GM21381 (cell line): ENCODE measurements around the gene SMIM43.

Experiments used
- ATAC-seq: cut with Tn5 transposase; IDR thresholded peaks from one replicate; pipeline ENCODE4 v1.9.1; 2021; ENCODE audit warnings: mild to moderate bottlenecking, moderate library complexity; ENCODE audit not compliant: unreplicated experiment

The SMIM43 gene

DNA sequence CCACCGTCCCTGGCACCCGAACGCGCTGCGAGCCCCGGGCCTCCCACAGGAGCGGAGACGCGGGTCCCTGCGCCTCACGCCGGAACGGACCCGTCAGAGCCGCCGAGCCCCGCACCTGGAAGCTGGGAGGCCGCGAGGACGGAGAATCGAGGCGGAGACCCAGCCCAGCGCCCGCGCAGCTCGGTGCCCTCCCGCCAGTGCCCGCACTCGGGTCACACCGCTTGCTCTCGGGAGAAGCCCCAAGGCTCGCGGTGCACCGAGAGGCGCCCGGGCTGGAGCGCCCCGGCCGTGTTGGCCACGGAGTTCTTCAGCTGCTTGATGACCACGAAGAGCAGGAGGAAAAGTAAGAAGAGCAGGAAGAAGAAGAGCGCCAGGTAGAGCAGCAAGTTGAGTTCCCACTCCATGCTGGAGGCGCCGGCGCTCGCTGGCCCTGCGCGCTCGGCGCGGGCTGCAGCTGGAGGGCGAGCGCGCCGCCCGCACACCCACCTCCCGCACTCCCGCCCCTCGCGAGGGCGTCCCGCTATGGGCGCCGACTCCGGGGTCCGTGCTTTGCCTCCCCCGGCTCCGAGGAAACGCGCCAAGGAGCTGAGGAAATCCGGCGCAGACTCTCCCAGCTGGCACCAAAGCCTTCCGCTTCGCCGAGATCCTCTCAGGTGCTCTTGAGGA, at the start of gene SMIM43:
SMIM43 (minus strand) TSS at position 463 of the 666 bp plus-strand sequence; CDS start at position 404, 59 bp downstream.
- no peak for ATAC-seq

DNA sequence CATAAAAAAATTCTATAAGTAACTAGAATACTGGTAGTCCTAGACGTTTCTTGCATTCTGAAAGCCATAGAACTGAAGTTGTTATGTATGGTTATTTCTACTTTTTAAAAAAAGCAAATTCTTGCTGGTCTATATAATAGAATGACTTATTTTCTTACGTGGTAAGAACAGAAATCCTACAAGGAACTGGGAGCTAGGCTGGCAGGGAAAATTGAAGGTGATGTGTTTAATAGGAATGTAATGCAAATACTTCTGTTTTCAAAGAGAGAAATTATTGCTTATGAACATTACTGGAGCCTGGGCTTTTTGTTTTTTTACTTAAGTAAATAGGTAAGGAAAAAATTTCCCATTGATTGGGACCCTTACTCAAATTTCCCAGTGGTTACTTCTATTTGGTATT, 49.8 kb upstream of the SMIM43 start:
- ATAC-seq = no peak

DNA sequence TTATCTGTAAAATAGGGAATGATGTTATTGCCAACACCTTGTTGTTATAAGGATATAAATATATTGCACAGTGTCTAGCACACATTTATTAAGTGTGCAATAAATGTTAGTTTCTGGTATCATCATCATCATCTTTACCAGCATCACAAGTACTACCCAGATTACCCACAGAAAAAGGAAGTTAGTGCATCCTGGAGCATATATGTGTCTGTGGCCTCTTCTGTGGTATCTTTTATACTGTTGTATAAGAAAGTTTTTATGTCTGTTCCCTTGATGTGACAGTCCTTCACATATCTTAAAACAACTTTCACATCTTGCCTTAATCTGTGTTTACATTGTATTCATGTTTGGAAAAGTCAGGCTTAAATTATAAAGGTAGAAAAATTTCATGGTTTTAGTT, 46.2 kb upstream of the SMIM43 start:
- ATAC-seq = no peak

DNA sequence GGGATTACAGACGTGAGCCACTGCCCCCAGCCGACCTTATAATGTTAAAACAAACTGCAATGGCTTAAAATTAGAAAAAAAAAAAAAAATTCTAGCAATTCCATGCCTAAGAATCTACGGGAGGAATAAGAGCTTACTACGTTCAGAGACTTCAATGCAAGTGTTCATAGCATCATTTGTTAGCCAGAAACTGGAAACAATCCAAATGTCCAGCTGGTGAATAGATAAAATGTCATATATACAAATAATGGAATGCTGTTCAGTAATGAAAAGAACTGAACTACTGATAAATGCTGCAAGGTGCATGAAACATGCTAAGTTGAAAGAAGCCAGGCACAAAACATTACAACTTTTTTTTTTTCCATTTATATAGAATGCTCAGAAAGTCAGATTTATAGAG, 41.4 kb upstream of the SMIM43 start:
- ATAC-seq = no peak

DNA sequence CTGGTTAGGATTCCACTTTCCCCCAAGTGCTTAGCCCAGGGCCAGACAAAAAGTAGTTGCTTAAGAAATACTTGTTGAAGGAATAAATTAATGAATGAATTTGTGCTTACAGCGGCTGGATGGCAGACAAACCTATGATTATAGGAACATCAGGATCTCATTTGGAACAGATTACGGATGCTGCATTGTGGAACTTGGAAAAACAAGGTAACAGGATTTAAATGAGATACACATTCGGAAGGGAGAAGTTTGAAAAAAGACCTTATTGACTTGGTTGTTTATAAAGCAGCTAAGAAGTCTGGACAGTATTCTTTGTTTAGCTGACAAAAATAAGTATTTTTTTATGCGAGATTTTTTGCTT, 36.7 kb upstream of the SMIM43 start:
- ATAC-seq = no peak

DNA sequence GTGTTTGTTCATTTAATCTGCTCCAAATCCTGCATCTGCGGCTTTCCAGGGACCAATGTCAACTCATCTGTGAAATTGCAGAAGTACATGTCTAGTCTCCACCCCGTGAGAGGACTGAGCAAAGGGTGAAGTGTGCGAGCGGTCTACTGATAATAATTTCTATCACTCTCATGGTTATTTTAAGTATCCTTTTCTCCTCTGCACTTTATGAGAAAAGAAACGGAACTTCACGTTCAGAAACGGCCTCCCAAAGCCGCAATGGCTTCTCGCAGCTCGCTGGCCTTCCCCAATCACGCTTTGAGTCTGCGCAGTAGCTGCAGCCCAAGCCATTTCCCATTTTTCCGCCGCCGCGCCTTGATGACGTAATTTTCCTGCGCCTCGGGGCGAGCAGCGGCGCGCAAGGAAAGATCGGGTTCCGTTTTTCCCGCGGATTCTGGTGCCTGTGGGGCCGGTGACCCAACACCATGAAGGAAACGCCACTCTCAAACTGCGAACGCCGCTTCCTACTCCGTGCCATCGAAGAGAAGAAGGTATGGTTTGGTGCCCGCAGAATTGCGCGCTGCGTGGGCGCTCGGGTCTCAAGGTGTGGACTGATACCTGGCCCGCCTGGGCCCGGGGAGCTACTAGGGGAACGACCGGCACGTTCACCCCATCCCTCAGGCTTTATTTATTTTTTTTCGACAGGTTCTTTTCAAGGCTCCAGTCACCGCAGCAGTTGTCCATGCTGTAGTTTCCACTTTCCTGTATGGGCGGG, 36.2 kb upstream of the SMIM43 start, which contains the start of gene EXOSC9:
EXOSC9 (plus strand) TSS at position 363 of the 754 bp plus-strand sequence; CDS start at position 465, 102 bp downstream.
- ATAC-seq = peak; percentile 86

DNA sequence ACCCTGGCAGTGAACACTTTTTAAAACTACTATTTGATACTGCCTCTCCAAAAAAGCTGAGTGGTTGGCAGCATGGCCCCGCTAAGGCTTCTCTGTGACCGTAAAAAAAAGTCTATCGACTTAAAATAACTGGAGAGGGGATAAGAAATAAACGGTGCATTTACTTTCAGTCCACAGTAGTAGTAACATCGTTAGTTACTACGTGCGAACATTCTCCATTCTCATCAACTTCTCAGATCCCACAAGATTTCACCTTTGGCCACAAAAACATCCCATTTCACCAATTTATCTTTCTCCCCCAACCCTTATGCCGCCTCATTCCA, 35.6 kb upstream of the SMIM43 start:
- peak; percentile 33 for ATAC-seq

DNA sequence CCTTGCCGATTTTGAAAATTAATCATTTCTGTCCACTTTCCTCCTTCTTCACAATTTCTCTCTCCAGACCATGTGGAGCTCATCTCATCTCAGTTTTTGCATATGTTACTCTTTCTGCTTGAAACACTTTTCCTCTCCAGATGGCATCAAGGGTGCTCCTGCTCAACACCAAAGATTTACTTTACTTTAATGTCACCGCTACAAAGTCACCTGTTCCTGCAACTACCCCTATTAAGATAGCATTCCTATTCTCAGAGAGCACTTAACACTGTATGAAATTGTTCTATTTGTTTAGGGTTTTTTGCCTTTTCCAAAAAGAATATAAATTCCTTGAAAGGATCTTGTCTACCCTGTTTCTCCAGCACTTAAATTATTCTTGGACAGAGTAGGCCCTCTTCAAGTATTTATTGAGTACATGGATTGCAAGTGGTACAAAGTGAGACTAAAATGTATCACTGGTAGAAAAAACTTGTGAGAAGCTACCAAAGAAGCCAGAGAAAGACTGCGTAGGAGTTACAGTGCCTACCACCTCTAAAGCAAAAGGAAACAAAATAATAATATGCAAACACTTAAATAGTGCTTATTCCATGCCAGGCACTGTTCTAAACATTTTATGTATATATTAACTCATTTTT, 35.0 kb upstream of the SMIM43 start:
- no peak for ATAC-seq

DNA sequence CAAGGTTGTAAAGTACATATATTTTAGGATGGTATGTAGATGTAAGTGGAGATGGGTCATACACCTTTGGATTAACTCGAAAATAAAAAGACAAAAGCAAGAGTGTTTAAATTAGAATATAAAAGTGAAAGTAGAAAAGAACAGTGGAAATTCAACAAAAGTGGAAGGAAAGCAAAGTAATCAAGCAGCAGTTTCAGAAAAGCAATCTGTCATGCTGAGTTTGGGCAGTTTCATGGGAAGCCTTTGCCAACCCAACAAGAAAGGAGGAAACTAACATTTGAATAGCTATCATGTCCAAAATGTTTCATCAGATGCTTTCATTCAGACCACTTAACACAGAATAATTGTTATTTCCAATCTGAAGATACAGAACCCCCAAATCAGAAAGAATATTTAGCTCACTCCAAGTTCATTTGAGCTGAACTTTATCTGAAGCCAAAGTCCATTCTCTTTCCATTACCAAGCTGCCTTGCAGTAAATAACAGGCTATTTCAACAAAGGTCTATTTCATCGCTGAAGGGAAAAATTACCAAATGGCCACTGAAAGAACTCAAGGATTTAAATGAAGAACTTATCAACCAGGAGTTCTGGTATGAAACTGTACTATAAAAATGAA, 34.4 kb upstream of the SMIM43 start:
- no peak for ATAC-seq

DNA sequence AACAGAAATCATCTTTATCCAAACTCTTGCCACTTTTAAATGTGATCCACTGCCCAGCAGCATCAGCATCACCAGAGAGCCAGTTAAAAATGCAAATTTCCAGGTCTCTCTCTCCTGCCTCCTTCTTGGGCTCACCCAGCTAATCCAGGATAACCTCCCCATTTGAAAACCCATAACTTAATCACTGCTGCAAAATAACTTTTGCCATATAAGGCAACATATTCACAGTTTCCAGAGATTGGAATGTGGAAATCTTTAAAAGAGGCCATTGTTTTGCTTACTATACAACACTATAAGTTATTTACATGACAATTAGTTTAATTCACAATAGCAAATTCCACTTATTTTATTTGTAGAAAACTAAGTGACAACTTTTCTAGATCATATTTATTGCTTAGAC, 31.3 kb upstream of the SMIM43 start:
- ATAC-seq = no peak

DNA sequence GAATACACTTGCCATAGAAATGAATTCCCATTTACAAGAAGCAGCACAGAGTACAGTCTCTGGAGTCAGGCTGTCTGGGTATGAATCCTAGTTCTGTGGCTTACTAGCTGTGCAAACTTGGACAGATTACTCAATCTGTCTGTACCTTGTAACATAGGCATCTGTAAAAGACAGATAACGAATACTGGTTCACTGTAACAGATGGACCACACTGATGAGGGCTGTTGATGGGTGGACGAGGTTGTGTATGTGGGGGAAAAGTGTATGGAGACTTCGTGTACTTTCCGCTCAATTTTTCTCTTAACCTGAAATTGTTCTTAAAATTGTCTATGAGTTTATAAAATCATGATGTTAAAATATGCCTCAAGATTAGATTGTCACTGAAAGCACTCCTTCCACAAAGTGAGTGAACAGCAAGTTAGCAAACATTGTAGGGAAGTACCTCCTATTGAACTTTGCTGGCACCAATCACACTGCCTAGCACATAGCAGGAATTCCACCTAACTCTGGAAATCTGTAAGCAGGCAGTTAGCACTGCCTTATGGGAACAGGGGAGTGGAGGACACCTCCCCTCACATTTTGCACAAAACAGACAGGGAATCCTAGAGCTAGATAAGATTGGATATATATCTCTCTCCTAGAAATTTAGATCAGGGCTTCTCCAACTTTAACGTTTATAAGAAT, 29.7 kb upstream of the SMIM43 start:
- no peak for ATAC-seq

DNA sequence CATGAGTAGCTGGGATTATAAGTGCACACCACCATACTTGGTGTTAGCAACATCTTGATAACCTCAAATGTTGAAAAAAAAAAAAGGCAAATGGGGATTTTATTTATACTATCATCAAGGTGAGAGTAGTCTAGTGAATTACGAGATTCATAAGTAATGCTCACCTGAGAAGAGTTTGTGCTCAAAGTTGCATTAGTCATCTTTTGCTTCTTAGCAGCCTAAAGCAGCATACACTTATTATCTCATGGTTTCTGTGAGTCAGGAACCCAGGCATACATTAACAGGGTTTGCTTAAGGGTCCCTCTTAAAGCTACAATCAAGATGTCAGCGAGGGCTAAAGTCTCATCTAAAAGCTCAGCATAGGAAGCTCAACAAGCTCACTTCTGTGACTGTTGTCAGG, 28.0 kb upstream of the SMIM43 start:
- no peak for ATAC-seq

DNA sequence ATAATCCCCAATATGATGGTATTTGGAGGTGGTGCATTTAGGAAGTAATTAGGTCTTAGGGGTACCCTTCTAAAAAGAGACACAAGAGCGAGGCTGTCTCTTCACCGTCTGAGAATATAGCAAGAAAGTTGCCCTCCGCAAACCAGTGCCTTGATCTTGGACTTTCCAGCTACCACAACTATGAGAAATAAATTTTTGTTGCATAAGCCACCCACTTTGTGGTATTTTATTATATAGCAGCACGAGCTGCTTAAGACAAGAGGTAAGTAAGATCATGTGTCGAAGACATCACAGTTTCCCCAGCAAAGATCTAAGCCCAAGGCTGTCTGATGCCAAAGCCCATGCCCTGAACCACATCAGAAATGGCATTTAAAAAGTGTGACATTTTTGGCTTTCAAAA, 26.5 kb upstream of the SMIM43 start:
- no peak for ATAC-seq

DNA sequence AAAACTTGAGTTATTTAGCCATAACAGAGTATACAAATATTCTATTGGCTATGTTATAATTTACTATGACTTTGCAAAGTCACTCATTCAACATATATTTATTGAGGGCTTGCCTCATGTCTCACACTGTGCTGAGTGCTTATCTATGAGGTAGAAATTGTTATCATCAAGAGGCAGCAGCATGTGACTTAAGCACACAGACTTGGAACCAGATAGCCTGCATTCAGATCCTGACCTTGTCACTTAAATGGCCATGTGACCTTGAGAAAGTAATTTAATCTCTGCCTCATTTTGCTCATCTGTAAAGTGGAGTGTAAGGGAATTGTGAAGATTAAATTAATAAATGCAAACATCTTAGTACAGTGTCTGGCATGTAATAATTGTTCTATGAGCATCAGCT, 26.0 kb upstream of the SMIM43 start:
- ATAC-seq = no peak

DNA sequence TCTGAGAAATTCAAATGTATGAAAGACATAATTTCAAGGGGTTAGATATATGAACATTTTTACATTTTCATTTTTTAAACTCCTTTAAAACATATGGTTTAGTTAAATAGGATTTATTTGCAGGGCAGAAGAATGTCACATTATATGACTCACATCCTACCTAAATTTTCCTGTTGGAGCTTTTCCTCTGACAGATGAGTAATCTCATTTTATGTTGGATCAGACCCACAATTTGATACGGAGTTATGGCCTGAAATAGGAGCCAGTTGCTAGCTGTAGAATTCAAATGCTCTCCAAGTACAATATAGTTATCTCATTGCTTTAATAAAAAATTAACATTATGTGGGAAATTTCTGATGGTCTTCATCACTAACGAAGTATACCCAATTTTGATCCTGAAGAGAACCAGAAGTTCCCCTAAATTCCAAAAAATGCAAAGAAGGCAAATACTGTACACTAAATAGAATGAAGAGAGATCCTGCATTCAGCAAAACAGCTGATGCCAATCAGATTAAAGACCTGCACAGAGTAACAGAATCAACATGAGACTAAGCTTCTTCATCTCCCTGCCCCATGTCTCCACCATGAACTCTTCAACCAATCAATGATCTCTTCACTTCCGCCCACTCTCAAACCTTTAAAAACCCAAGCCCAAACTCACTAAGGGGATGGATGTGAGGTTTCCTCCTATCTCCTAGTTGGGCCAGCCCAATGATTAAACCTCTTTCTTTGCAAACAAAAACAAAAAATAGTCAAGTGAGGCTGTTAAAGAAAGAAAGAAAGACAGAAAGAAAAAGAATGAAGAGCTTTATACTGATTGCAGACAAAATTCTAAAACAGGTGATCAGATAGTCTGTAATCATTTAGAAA, 25.2 kb upstream of the SMIM43 start:
- no peak for ATAC-seq

DNA sequence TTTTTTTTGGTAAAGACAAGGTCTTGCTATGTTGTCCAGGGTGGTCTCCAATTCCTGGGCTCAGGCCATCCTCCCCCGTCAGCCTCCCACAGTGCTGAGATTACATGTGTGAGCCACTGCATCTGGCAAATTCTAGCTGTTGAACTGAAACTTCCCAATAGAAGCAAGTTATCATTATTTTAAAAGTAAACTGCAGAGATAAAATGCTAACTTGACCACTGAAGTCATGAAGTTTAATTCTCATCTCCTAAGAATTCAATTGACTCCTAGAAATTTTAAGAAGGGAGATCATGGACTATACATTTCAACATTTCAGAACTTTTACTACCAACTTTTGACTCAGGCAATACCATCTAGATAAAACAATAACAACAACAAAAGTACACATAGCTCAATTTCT, 24.5 kb upstream of the SMIM43 start:
- no peak for ATAC-seq

DNA sequence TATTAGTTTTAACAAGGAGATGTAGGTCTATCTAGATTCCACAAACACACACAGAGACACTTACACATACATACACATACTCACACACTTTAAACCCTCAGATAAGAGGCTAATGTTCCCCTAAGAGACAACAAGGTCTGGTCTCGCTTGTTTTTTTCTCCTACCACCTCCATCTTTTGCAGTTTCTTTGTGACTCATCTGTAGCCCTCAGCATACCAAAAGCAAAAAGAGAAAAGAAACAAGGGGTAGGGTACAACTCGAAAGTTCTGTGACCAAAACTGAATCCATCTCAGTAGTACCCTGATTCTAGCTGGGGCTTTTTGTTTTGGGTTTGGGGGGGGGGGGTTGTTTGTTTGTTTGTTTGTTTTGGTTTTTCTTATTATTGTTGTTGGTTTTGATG, 23.9 kb upstream of the SMIM43 start:
- peak; percentile 92 for ATAC-seq

DNA sequence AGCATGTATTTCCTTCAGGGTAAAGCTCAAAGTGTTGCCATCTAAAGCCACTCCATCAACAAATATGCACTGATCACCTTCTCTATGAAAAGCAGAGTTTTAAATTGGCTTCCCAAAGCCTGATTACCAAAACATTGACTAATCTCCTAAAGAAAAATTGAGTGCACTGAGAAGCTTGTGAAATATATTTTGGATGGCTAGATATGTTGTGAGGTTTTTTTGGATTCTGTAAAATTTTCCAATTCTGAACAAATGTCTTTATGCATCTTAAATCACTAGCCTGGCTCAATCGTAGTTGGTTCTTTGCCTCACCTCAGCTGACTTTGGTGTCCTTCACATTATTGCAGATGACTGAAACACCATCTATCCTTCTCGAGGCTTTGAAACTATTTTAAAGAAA, 21.3 kb upstream of the SMIM43 start:
- no peak for ATAC-seq

DNA sequence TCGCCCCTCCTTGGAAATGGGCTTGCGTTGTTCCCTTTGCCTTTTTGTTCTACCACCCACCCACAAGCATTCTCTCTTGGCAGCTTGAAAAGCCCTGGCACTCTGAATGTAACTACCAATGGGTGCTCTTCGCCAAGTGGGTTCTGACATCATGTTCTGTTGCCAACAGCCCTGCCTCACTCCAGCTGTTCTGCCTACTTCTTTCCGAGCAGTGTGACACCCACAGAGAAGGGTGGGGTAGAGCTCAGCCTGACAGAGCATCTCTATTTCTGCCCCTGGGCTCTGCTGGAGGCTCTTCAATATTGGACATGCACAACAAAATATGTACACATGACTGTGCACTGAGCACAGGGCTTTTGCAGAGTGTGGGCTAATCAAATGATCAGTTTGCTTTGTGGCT, 20.5 kb upstream of the SMIM43 start:
- ATAC-seq = no peak

DNA sequence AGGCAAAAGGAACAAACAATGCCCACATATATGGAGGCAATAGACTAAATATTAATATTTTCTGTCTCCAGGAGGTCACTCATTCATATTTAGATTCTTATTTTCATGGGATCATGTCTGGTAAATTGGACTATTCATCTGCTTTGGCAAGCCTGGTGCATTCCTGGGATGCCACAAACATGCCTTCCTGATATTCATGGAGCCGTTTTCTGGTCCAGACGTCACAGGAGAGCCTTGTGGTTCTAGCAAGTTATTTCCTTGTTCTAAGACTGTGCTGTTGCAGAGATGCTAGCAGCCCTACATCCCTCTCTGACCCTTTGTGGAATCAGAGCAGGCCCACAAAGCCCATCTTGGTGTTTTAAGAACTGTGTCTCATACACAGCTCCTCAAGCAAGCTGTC, 20.0 kb upstream of the SMIM43 start:
- no peak for ATAC-seq
